LNCAP (cell line): Measurements from ENCODE around the gene ATXN2L.

ENCODE experiments used
- CTCF ChIP-seq: fragments of 450-650 bp; IDR thresholded peaks from 2 replicates; pipeline ENCODE4 v1.5.1; 2017; ENCODE audit warnings: mild to moderate bottlenecking

Gene ATXN2L

DNA sequence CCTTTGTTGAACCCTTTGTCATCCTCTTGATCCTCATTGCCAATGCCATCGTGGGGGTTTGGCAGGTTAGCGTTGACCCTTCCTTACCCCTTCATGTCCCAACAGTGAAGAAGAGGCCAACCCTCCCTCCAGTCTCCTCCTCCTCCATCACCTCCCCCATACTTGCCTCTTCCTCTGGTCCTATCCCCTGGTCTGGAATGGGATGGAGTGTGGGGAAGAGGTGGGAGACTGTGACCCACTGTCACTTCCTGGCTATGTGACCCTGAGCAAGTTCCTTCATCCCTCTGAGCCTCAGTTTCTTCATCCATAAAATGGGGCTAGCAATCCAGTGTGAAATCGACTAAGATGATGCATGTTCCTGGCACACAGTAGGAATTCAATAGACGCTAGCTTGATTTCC lies 58.2 kb downstream of the ATXN2L start:
- TF ChIP-seq CTCF = no peak

GRCh38 chr16:28882551-28883160 lies 59.9 kb downstream of the ATXN2L start:
- no peak for TF ChIP-seq CTCF

DNA sequence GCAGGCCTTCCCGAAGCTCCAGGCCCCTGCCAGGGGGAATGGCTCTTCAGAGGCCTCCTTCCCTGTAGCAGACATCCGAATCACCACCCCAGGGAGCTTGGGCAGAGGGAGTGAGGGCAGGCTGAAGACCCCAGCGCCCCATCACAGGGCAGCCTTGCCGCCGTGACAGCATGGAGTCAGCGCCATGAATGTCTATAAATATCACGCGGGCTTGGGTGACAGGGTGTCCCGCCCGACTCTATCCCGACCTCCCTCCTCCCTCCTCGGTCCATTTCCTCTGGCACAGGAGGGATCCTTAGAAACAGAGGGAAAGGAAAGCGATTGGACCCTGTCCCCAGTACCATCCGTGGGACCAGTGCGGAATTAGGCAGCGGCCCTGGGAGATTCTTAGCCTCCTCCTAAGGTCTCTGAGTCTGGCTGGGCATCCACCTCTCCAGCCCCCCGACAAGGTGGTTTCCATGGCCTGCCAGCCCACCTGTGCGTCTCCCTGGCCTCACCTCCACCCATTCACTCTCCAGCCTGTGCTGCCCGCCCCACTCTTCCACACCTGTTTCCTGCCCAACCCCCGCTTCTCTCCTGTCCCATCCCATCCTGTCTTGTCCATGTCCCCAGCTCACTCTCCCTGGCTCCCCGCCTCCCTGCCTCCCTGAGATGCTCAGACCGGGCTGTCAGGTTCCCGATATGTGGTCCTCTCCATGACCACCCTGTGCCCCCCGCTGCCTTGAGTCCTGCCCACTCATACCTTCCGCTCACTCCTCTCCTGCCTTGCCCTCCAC lies 60.6 kb downstream of the ATXN2L start:
- TF ChIP-seq CTCF = no peak

DNA sequence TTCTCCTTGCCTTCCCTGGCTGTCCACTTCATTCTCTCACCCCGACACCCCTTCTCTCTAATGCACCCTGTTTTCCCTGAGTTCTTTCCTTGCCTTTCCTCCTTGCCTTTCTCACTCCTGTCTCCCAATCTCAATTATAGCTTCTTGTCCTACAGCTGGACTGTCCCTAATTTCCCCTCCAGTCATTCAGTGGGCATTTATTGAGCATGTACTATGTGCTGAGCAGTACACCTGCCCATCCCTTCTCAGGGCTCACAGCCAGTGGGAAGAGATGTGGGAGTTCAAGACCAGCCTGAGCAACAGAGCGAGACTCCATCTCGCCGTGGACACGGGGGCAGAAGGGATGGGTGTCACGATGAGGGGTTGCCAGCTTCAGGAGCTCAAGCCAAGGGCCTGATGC lies 61.2 kb downstream of the ATXN2L start:
- TF ChIP-seq CTCF = no peak
